IMR-90 (cell line): ENCODE data around the gene WDR37. TPM values are rescaled to one million over a fixed set of nuclear protein-coding genes. Genes with fewer than 3 reads are reported as not detected.

ENCODE experiments used
- ATAC-seq: fragments of 200-7000 bp; cut with Tn5 transposase; 2 replicates; pipeline ENCODE4 v1.9.1; 2020; ENCODE audit warnings: low read depth, mild to moderate bottlenecking, moderate library complexity
- BruUV-seq: library from RNA; stranded (reverse); fragments of 400-500 nt; replicated peaks from 2 replicates; lab custom pipeline; 2021; lab: Mats Ljungman, UMichigan
- CTCF ChIA-PET: fragments of 300-600 bp; formaldehyde crosslinking; extraction: SDS; loops from one replicate; lab custom pipeline; 2021; ENCODE audit warnings: antibody characterized with exemption; lab: Yijun Ruan, JAX
- POLR2A ChIA-PET: fragments of 300-600 bp; sonication (Branson Sonifier 250); formaldehyde crosslinking; loops from one replicate; lab custom pipeline; 2022; ENCODE audit warnings: antibody characterized with exemption; ENCODE audit not compliant: unreplicated experiment; lab: Charles Lee
- DNase-seq: peaks from one replicate; pipeline ENCODE4 v3.0.0; 2013
- H2AFZ ChIP-seq: replicated peaks from 2 replicates; pipeline ENCODE3; 2013; ENCODE audit warnings: low read length, mild to moderate bottlenecking; ENCODE audit not compliant: poor library complexity
- H2AK5ac ChIP-seq: 2 replicates; pipeline ENCODE4 v1.6.1; 2013; ENCODE audit warnings: low read depth, low read length, inconsistent platforms
- H2AK9ac ChIP-seq: replicated peaks from 2 replicates; pipeline ENCODE3; 2013; ENCODE audit warnings: mild to moderate bottlenecking, low read depth, low read length, moderate library complexity; ENCODE audit not compliant: poor library complexity
- H2BK120ac ChIP-seq: 2 replicates; pipeline ENCODE4 v1.6.1; 2013; ENCODE audit warnings: low read depth, low read length, inconsistent platforms
- H2BK15ac ChIP-seq: 3 replicates; pipeline ENCODE4 v1.6.1; 2013; ENCODE audit warnings: low read depth, low read length, inconsistent platforms
- H2BK20ac ChIP-seq: 2 replicates; pipeline ENCODE4 v1.6.1; 2013; ENCODE audit warnings: low read depth, mild to moderate bottlenecking, inconsistent platforms, low read length, moderate library complexity
- H2BK5ac ChIP-seq: 2 replicates; pipeline ENCODE4 v1.6.1; 2013; ENCODE audit warnings: mild to moderate bottlenecking, low read depth, low read length, inconsistent platforms; ENCODE audit not compliant: poor library complexity, severe bottlenecking
- H3K14ac ChIP-seq: replicated peaks from 2 replicates; pipeline ENCODE4 v1.6.1; 2013; ENCODE audit warnings: low read depth, low read length, inconsistent platforms
- H3K18ac ChIP-seq: 2 replicates; pipeline ENCODE4 v1.6.1; 2013; ENCODE audit warnings: low read depth, low read length, control low read depth
- H3K23ac ChIP-seq: 2 replicates; pipeline ENCODE4 v1.6.1; 2013; ENCODE audit warnings: low read depth, low read length, inconsistent platforms
- H3K27ac ChIP-seq: 2 replicates; pipeline ENCODE4 v1.5.1; 2013; ENCODE audit warnings: mild to moderate bottlenecking, control low read depth, low read length; ENCODE audit not compliant: insufficient read depth
- H3K27me3 ChIP-seq: 2 replicates; pipeline ENCODE4 v1.6.1; 2013; ENCODE audit warnings: low read length; ENCODE audit not compliant: control insufficient read depth, insufficient read depth
- H3K36me3 ChIP-seq: 2 replicates; pipeline ENCODE4 v1.6.1; 2013; ENCODE audit warnings: low read length, mixed read lengths; ENCODE audit not compliant: control insufficient read depth, insufficient read depth
- H3K4ac ChIP-seq: 2 replicates; pipeline ENCODE4 v1.6.1; 2013; ENCODE audit warnings: low read depth, low read length, inconsistent platforms
- H3K4me1 ChIP-seq: 2 replicates; pipeline ENCODE4 v1.6.1; 2013; ENCODE audit warnings: low read length, mixed read lengths; ENCODE audit not compliant: control insufficient read depth, insufficient read depth
- H3K4me2 ChIP-seq: 2 replicates; pipeline ENCODE4 v1.6.1; 2013; ENCODE audit warnings: low read depth, mild to moderate bottlenecking, control low read depth, low read length, moderate library complexity
- H3K4me3 ChIP-seq: 2 replicates; pipeline ENCODE4 v1.5.1; 2013; ENCODE audit warnings: low read depth, mild to moderate bottlenecking, control low read depth, low read length, moderate library complexity; ENCODE audit not compliant: insufficient read depth
- H3K56ac ChIP-seq: 2 replicates; pipeline ENCODE4 v1.6.1; 2013; ENCODE audit warnings: low read length, inconsistent platforms; ENCODE audit not compliant: insufficient read depth; ENCODE audit errors: extremely low read depth
- H3K79me1 ChIP-seq, 2 experiments: 2 replicates each; pipeline ENCODE4 v1.6.1; 2013; ENCODE audit warnings: low read length in 2 of 2, inconsistent platforms in 1 of 2, low read depth in 1 of 2
- H3K9ac ChIP-seq: 2 replicates; pipeline ENCODE4 v1.6.1; 2013; ENCODE audit warnings: low read depth, low read length, control low read depth
- H3K9me1 ChIP-seq: 2 replicates; pipeline ENCODE4 v1.6.1; 2013; ENCODE audit warnings: low read length, inconsistent platforms; ENCODE audit not compliant: insufficient read depth
- H3K9me3 ChIP-seq: 2 replicates; pipeline ENCODE4 v1.6.1; 2013; ENCODE audit warnings: low read length; ENCODE audit not compliant: control insufficient read depth, insufficient read depth
- H4K20me1 ChIP-seq: 2 replicates; pipeline ENCODE4 v1.6.1; 2013; ENCODE audit warnings: low read length, inconsistent platforms; ENCODE audit not compliant: insufficient read depth
- H4K5ac ChIP-seq: 2 replicates; pipeline ENCODE4 v1.6.1; 2013; ENCODE audit warnings: mild to moderate bottlenecking, low read depth, low read length, control low read depth
- H4K8ac ChIP-seq, 2 experiments: 2 replicates each; pipeline ENCODE4 v1.6.1; 2013; ENCODE audit warnings: low read depth in 2 of 2, low read length in 2 of 2, control low read depth in 1 of 2, inconsistent platforms in 1 of 2
- H4K91ac ChIP-seq: 2 replicates; pipeline ENCODE4 v1.6.1; 2013; ENCODE audit warnings: low read depth, low read length, inconsistent platforms; ENCODE audit not compliant: insufficient read depth
- BHLHE40 ChIP-seq: fragments of 150-350 bp; IDR thresholded peaks from 2 replicates; pipeline ENCODE4 v1.6.1; 2016; ENCODE audit warnings: mild to moderate bottlenecking, low read depth, low read length
- CEBPB ChIP-seq: IDR thresholded peaks from 2 replicates; pipeline ENCODE4 v1.6.1; 2012; ENCODE audit warnings: low read depth, low read length, improper control_type of control experiment
- CHD1 ChIP-seq: IDR thresholded peaks from 2 replicates; pipeline ENCODE4 v1.6.1; 2012; ENCODE audit warnings: low read depth, low read length, improper control_type of control experiment
- CTCF ChIP-seq: conservative IDR thresholded peaks from 2 replicates; pipeline ENCODE4 v1.5.1; 2012; ENCODE audit warnings: mild to moderate bottlenecking, low read depth, low read length, improper control_type of control experiment
- FOS ChIP-seq: fragments of 150-350 bp; IDR thresholded peaks from 2 replicates; pipeline ENCODE4 v1.6.1; 2016; ENCODE audit warnings: low read depth, low read length
- MAFK ChIP-seq: IDR thresholded peaks from 2 replicates; pipeline ENCODE4 v1.6.1; 2012; ENCODE audit warnings: low read depth, low read length, improper control_type of control experiment
- MAZ ChIP-seq: IDR thresholded peaks from 2 replicates; pipeline ENCODE4 v1.6.1; 2012; ENCODE audit warnings: low read depth, mild to moderate bottlenecking, low read length, improper control_type of control experiment, moderate library complexity, borderline replicate concordance
- NFE2L2 ChIP-seq: fragments of 150-350 bp; IDR thresholded peaks from 2 replicates; pipeline ENCODE4 v1.6.1; 2016; ENCODE audit warnings: low read depth, mild to moderate bottlenecking, low read length
- POLR2A ChIP-seq: IDR thresholded peaks from 2 replicates; pipeline ENCODE4 v1.6.1; 2012; ENCODE audit warnings: mild to moderate bottlenecking, low read depth, low read length
- RAD21 ChIP-seq: IDR thresholded peaks from 2 replicates; pipeline ENCODE4 v1.6.1; 2012; ENCODE audit warnings: low read length, improper control_type of control experiment
- RCOR1 ChIP-seq: IDR thresholded peaks from 2 replicates; pipeline ENCODE4 v1.6.1; 2012; ENCODE audit warnings: mild to moderate bottlenecking, low read length, improper control_type of control experiment; ENCODE audit not compliant: insufficient replicate concordance
- RFX5 ChIP-seq: IDR thresholded peaks from 2 replicates; pipeline ENCODE4 v1.8.0; 2012; ENCODE audit warnings: low read depth, mild to moderate bottlenecking, low read length, moderate library complexity
- USF2 ChIP-seq: fragments of 150-350 bp; IDR thresholded peaks from 2 replicates; pipeline ENCODE4 v1.6.1; 2017; ENCODE audit warnings: mild to moderate bottlenecking, antibody characterized with exemption, low read length, low read depth
- WGBS, 2 experiments: methylation state at CpG; one replicate each; pipeline versions ENCODE4 v1.1.5 to v1.1.7; 2013; ENCODE audit warnings: missing lambda C conversion rate in 2 of 2; ENCODE audit not compliant: insufficient read length in 1 of 2; ENCODE audit errors: extremely low coverage in 2 of 2; 5-methylcytosine and 5-hydroxymethylcytosine counted together
- dilution Hi-C: fragments of 300-500 bp; cut with HindIII; formaldehyde crosslinking; loops from one replicate; pipeline ENCODE4 v1.14.3; 2018; ENCODE audit warnings: low sequenced_read_pairs; ENCODE audit not compliant: unreplicated experiment
- in situ Hi-C: fragments of 300-500 bp; cut with MboI; formaldehyde crosslinking; loops from 3 replicates; pipeline ENCODE4 v1.14.3; 2019; ENCODE audit warnings: low sequenced_read_pairs, inconsistent platforms, mixed read lengths
- intact Hi-C: fragments of 100-400 bp; cut with micrococcal nuclease; formaldehyde crosslinking; loops from 2 replicates; pipeline ENCODE4 v1.10.0; 2022
- polyA plus RNA-seq, 3 experiments: library from polyadenylated mRNA; depleted of rRNA; stranded (reverse); fragments of >200 nt; gene quantifications; 2 replicates each; pipeline ENCODE4 v1.2.3, GENCODE V29; 2012; ENCODE audit warnings: low replicate concordance in 1 of 3
- total RNA-seq: library from RNA; depleted of rRNA; stranded (reverse); fragments of >200 nt; gene quantifications from 2 replicates; pipeline ENCODE4 v1.2.3, GENCODE V29; 2012

Gene WDR37
- total and polyA plus RNA-seq, 2 of the 4 experiments (the other 2 are of a cell fraction), result 12.7 to 14.5 TPM

- H3K27me3 ChIP-seq, result no peaks in the 10 kb centered on the region
- H3K56ac ChIP-seq, result no peak overlapping the region
- no peak overlapping the region for H2BK5ac ChIP-seq
- H3K14ac ChIP-seq, result no peak overlapping the region
- no peak overlapping the region for H3K4me3 ChIP-seq
- no peak overlapping the region for H2BK120ac ChIP-seq
- H3K18ac ChIP-seq, result no peak overlapping the region
- BruUV-seq, result no TSS peak
- H4K20me1 ChIP-seq, result 0 out of 2 replicates have a peak, but pooled peaks cover 5% of the 10 kb centered on the region
- no peak for ATAC-seq
- H4K8ac ChIP-seq, result no peak overlapping the region
- ChIA-PET CTCF (no interaction called here), POLR2A (no interaction called here)
- H3K9me1 ChIP-seq, result no peaks in the 10 kb centered on the region
- no peak overlapping the region for H2BK15ac ChIP-seq
- no peak overlapping the region for H2BK20ac ChIP-seq
- peaks cover 10 to 20% of the 10 kb centered on the region in 2 experiments; a peak in 3 of 4 replicates for H3K79me1 ChIP-seq
- no peak overlapping the region for H3K4me2 ChIP-seq
- in situ Hi-C loops (loop anchor here (10.0 kb wide), 1 partner anchor 1927 kb away; no protein-coding TSS in a partner anchor), dilution Hi-C loops (no loop called here), intact Hi-C loops (loop anchor here (10.0 kb wide), 1 partner anchor 1807 kb away; no protein-coding TSS in a partner anchor)
- TF ChIP-seq CEBPB (no peak), USF2 (no peak), CHD1 (no peak), FOS (no peak), MAZ (no peak), RAD21 (no peak), BHLHE40 (no peak), CTCF (no peak), POLR2A (no peak), MAFK (no peak), RFX5 (no peak), NFE2L2 (no peak), RCOR1 (no peak)
- H3K27ac ChIP-seq, result no peak overlapping the region
- H3K4ac ChIP-seq, result no peak overlapping the region
- H4K5ac ChIP-seq, result no peak overlapping the region
- no peaks in the 10 kb centered on the region for H3K9me3 ChIP-seq
- no peak for DNase-seq
- H4K91ac ChIP-seq, result no peak overlapping the region
- H3K4me1 ChIP-seq, result no peaks in the 10 kb centered on the region
- no peak overlapping the region for H2AK5ac ChIP-seq
- WGBS, 2 experiments, result 100% methylated on average over 1 of the region's 14 CpGs; no CpG with 5 or more reads in 1 of the 2 experiments
- no peak overlapping the region for H2AFZ ChIP-seq
- peaks cover 50% of the 10 kb centered on the region for H3K36me3 ChIP-seq
- no peak overlapping the region for H2AK9ac ChIP-seq
- H3K9ac ChIP-seq, result no peak overlapping the region
- H3K23ac ChIP-seq, result no peak overlapping the region
Observed at GRCh38 chr10:1117651-1118050, 61.5 kb downstream of the WDR37 start.
